GM12865 (cell line): Measurements from ENCODE around the gene EXOC4.

ENCODE experiments used
- DNase-seq: peaks from one replicate; pipeline ENCODE4 v3.0.0; 2010; ENCODE audit warnings: low read depth
- H3K4me3 ChIP-seq: 2 replicates; pipeline ENCODE4 v1.5.1; 2011; ENCODE audit warnings: mild to moderate bottlenecking, low read depth, low read length, control low read depth
- TF ChIP-seq, protein P1 (sequence below): IDR thresholded peaks from 2 replicates; pipeline ENCODE4 v1.5.1; 2011; ENCODE audit warnings: low read length, control low read depth, low read depth, inconsistent platforms; ENCODE audit not compliant: insufficient read depth; ENCODE audit errors: missing control alignments

Gene EXOC4

DNA sequence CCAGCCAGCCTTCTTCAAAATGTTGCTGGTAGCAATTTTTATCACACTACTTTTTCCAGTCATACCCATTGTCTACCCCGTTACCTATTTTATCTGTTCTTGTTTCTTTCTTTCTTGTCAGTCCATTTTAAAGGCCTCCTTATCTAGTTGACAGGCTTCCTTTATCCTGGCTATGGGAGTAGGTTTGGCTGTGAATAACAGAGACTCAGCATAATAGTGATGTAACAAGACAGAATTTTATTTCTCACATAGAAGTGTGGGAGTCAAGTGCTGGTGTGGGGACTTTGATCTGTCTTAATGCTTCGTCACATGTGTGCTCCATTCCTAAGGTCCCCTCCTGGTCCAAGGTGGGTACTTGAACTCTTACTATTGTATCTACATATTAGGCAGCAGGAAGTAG, 283.6 kb downstream of the EXOC4 start:
- TF ChIP-seq, protein P1, sequence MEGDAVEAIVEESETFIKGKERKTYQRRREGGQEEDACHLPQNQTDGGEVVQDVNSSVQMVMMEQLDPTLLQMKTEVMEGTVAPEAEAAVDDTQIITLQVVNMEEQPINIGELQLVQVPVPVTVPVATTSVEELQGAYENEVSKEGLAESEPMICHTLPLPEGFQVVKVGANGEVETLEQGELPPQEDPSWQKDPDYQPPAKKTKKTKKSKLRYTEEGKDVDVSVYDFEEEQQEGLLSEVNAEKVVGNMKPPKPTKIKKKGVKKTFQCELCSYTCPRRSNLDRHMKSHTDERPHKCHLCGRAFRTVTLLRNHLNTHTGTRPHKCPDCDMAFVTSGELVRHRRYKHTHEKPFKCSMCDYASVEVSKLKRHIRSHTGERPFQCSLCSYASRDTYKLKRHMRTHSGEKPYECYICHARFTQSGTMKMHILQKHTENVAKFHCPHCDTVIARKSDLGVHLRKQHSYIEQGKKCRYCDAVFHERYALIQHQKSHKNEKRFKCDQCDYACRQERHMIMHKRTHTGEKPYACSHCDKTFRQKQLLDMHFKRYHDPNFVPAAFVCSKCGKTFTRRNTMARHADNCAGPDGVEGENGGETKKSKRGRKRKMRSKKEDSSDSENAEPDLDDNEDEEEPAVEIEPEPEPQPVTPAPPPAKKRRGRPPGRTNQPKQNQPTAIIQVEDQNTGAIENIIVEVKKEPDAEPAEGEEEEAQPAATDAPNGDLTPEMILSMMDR, result no peak
- no peak for DNase-seq
- no peak overlapping the region for H3K4me3 ChIP-seq

DNA sequence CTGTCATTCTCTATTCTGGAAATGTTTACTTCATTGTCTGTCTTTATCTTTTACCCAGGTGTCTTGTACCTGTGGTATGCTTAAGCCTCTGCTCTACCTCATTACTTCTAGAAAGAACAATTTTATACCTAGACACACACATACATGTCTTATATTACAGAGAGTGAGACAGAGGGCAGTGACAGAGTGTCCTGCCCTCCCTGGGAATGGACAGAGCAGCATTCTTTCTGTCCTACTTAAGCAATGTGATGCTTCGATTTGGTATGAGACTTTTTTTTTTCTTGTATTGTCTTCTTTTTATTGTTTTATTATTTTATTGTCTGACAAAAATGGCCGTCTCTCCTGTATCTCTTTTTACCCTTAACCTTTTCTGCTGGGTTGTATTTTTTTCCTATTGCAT, 286.1 kb downstream of the EXOC4 start:
- no peak for DNase-seq
- H3K4me3 ChIP-seq, result no peak overlapping the region
- TF ChIP-seq, protein P1, result no peak

DNA sequence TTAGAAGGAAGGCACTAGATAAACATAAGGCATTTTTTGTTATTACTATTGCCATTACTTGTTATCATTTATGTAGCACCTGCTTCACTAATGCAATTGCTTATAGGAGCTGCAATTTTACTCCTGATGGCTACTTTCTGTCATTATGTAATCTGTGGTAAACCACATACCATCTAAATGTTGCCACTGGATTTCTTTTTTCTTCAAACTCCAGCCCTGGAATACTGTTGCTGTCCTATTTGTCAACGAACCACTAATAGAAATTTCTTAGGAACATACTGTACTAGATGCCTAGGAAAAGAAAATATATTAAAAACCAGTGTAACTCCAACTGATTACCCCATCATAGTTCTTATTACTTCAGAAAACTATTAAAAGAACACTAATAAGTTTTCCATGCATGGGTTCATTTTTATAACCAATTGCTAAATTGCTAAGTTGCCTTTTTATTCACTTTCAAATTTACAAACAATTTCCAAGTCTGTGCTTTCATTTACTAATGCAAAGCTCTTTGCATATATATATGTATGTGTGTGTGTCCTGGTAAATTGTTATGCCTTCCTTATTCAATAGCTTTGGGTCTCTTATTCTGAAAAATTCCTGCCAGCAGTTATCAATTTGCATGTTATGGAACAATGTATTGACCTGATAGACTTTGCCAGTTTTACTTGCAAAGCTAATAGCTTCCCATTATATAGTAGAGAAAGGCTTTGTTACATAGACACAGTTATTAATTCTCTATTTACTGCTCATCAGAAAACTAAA, 287.4 kb downstream of the EXOC4 start:
- DNase-seq, result no peak
- H3K4me3 ChIP-seq, result no peak overlapping the region
- TF ChIP-seq, protein P1, result no peak

DNA sequence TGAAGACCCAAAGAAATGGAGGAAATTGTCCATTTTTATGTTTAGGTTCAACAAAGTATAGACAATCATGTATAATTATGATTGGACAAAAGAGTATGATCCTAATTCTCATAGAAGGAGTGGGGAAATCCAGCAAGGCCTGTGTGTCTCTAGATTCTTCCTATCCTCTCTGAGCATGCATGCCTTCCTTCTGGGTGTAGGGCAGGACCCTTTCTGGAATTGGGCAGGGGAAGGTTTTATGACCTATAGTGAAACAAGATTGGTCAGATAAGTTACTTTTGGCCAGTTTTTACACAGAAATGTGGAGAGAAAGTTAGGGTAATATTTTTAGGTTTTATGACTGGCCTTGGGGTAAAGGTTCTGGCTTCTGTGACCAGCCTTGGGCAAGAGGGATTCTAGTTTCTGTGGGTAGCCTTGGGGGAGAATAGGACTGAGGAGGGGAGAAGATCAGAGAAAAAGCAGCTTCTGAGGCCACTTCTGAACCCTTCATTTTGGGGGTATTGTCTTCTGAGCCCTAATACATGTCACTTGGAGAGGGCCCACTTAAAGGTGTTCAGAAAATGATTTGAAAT, 289.4 kb downstream of the EXOC4 start:
- TF ChIP-seq, protein P1, result no peak
- H3K4me3 ChIP-seq, result no peak overlapping the region
- no peak for DNase-seq

DNA sequence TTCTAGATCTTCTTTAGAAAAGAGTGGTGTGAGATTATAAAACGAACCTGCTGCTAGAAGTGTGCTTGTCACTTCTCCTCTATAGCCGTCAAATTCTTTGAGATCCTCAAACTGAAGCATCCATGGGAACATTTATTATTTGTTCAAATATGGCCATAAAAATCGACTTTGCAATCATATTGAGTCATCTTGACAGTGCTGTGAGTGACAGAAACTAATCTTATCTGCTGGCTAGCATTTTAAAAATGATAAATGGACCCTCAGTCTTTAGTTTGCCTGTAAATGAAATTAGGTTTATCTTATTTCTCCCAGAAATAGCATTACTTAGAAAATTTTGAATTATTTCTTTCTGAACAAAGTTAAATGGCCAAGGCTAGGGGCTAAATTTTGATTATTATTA, 290.8 kb downstream of the EXOC4 start:
- TF ChIP-seq, protein P1, result no peak
- no peak for DNase-seq
- H3K4me3 ChIP-seq, result no peak overlapping the region

DNA sequence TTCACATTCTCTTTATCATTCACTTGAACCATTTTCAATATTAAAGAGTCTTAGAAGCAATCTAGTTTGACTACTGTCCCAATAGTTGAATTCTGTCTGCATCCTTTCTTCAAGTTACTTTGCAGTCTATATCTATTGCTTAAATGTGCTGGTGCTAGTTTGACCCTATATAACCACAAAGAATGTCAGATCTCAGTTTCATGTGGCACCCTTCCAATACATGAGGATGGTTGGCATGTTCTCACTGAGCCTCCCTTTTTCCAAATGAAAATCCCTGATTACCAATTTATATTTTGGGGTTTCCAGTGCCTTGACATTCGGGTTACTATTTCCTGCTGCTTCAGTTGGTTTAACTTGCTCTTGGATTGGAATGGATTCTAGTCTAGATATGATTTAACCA, 292.7 kb downstream of the EXOC4 start:
- TF ChIP-seq, protein P1, result no peak
- DNase-seq, result no peak
- no peak overlapping the region for H3K4me3 ChIP-seq
